Transverse colon (tissue), 4 donors: ENCODE measurements around the gene IGFBP1.

Experiments
- POLR2AphosphoS5 ChIP-seq, 3 donors: sonication (generic); formaldehyde crosslinking; IDR thresholded peaks; one replicate each; pipeline ENCODE4 v1.6.1; 2016; ENCODE audit warnings: antibody characterized with exemption in 3 of 3
- TF ChIP-seq, protein P1 (sequence below), 5 experiments: fragments of 200-600 bp in 3 of 5; fragments of 450-650 bp in 2 of 5; sonication (generic) in 3 of 5; IDR thresholded peaks; 1 replicate in 2 of 5; 2 replicates in 3 of 5; pipeline ENCODE4 v1.5.1; 2016 to 2017; ENCODE audit warnings: antibody characterized with exemption in 5 of 5, inconsistent platforms in 3 of 5, mild to moderate bottlenecking in 2 of 5, moderate library complexity in 1 of 5

DNA sequence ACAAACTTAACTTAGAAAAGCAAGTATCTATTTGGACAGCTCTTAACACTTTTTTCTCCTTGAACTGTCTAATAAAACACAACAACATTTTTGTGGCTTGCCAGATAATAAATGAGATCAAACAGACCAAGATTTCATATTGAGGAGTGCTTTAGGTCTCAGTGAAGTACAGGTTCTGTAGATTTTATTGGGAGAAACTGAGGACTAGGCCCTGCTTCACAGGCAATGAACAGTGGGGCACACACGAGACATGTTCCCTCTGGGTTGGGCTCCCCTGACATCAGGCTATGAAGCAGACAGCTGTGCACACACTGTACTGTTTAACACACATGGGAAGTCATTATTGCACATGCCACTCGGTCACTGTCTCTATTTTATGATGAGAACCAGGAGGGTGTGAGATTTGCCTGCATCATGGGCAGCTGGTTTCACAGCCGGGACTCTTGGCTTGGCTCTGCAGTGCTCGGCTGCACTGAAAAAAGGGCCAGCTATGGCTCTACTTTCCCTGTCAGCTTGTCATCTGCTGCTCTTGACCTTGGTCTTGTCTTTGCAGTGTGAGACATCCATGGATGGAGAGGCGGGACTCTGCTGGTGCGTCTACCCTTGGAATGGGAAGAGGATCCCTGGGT lies 4.2 kb downstream of the IGFBP1 start:
- TF ChIP-seq POLR2AphosphoS5 (IDR thresholded peaks at IDR 0.05): no peak
- TF ChIP-seq, protein P1, sequence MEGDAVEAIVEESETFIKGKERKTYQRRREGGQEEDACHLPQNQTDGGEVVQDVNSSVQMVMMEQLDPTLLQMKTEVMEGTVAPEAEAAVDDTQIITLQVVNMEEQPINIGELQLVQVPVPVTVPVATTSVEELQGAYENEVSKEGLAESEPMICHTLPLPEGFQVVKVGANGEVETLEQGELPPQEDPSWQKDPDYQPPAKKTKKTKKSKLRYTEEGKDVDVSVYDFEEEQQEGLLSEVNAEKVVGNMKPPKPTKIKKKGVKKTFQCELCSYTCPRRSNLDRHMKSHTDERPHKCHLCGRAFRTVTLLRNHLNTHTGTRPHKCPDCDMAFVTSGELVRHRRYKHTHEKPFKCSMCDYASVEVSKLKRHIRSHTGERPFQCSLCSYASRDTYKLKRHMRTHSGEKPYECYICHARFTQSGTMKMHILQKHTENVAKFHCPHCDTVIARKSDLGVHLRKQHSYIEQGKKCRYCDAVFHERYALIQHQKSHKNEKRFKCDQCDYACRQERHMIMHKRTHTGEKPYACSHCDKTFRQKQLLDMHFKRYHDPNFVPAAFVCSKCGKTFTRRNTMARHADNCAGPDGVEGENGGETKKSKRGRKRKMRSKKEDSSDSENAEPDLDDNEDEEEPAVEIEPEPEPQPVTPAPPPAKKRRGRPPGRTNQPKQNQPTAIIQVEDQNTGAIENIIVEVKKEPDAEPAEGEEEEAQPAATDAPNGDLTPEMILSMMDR (IDR thresholded peaks at IDR 0.05): no peak
